GM18873 (cell line): ENCODE measurements around the gene MDP1.
"Not testable (repeated sequence)": the region's sequence is repeated elsewhere in the genome, so short reads cannot be mapped to it uniquely, and the experiment has no call there.

Source experiments
- ATAC-seq: cut with Tn5 transposase; IDR thresholded peaks from one replicate; pipeline ENCODE4 v1.9.1; 2021; ENCODE audit warnings: mild to moderate bottlenecking, moderate library complexity, moderate number of reproducible peaks; ENCODE audit not compliant: unreplicated experiment, low FRiP score

MDP1 gene

DNA sequence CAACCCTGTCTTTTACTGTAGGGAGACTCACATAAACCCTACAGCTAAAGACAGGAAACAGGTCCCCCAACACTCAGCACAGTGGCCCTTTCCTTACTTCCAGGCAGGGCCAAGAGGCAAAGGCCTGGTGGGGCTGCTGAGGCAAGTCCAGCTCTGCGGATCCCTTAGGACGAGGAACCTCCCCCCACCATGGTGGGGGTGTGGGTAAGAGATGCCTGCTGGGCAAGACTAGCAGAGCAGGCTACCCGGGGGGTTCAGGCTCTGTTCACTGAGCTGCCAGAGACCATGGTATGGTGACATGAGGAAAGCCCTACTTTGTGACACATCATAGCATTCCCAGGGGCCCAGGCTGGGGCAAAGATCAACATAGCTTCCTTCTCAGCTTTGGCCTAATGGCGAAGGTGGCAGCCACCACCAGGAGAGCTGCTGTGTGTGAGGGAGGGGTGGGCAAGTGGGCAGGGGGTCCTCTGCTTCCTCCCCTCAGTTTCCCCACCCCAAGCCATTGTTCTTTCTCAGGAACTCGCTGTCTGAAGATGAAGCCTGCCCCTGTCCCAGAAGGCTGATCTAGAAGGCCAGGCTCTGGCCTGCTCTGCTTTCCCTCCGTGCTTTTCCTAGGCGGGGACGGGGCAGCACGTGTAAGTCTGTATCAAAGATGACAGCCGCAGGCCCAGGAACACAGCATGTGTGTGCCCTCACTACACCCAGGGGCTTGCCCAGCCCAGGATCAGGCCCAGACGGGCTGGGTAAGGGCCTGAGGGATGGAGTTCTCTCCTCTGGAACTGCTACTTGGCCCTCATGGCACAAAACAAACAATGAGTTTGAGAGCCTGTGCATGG, 36.6 kb upstream of the MDP1 start:
- ATAC-seq, result no peak

DNA sequence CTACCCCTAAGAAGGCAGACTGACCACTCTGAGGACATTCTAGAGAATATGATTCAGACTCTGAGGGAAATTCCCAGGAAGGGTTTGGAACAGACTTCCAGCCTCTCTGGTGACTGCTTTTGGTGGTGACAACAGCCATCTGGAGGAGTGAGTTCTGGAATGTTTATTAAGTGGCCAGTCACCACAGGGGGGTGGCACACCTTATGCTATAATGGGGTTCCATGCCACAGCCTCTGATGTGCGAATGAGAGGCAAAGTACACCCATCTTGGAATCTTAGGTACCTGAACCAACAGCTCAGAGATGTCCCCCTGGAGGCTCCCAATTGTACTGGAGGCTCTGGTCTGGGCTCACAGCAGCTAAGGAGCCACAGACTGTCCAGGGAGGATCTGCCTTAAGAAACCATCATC, 36.0 kb upstream of the MDP1 start:
- ATAC-seq, result no peak

DNA sequence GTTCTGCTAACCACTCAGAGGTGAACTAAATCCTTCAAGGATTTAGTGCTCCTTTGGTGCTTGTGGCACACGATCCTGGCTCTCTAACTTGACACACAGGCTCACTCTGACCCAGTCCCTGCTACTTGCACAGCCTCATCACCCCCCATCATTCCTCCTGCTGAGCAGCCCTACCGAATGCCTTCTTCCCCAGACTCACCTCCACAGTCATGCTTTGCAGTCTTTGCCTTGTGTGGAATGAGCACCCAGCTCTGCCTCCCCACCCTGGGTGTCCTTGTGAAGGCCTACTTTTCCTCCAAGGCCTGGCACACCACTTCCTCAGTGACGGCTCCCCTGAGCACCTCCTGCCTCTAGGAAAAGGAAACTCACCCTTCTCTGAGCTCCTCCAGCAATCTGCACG, 34.5 kb upstream of the MDP1 start:
- no peak for ATAC-seq

DNA sequence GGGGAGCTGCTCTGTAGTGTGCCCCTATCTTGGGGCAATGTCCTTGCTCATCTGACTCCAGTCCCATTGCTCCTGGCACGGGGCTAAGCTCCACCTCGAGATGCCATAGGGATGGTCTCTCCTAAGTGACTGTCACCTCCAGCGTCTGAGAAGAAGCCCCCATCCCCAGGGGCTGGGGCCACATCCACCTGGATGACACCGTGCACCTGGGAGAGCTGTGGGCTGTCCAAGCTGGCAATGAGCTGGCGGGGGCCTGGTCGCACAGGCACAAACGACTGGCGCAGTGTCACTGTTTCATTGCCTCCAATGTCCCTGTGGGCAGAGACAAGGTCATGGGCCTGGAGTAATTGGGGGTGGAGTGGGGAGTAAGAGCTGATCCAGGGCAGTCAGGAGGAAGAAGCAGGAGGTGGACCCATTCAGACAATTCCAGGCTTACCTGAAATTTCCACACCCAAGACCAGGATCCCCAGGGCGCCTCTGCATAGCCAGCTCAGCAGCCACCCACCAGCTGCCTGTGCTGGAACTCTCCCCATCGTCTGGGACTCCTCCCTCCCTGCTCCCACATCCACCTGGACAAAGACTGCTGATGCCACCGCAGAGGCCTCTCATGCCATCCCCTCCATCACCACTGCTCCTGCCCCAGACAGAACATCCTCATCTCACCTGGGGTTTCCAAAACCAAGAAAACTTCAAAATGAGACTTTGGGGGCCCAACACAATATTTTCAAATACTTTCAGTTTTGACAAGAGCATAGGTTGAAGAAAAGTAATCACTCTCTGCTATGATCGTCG, 33.6 kb upstream of the MDP1 start:
- no peak for ATAC-seq

DNA sequence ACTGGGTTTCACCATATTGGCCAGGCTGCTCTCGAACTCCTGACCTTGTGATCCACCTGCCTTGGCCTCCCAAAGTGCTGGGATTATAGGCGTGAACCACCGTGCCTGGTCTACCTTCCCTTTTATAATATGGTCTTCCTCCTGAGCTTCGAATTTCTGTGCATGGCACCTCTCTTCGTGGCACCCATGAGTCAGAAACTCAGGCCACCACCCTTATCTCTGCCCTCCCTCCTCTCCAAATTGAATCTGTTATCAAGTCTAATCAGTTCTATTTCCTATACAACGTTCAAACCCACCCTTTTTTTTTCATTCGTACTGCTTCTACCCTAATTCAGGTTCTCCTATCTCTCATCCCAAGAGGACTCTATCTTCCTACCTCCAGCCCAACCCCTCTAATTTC, 31.6 kb upstream of the MDP1 start:
- ATAC-seq, result no peak

DNA sequence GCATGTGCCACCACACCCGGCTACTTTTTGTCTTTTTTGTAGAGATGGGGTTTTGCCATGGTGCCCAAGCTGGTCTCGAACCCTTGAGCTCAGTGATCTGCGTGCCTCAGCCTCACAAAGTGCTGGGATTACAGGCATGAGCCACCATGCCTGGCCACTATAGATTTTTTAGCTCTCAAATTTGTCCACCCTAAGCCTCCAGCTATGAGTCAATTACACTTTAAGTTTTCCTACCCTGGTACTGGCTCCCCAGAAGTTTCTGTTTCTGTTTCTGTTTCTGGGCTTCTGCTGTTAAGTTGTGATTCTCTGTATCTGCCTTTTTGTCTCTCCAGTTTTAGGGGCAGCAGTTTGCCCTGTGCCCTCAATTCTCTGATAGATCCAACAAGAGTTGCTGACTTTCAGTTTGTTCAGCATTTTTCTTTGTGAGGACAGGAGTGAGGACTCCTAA, 30.9 kb upstream of the MDP1 start:
- no peak for ATAC-seq

DNA sequence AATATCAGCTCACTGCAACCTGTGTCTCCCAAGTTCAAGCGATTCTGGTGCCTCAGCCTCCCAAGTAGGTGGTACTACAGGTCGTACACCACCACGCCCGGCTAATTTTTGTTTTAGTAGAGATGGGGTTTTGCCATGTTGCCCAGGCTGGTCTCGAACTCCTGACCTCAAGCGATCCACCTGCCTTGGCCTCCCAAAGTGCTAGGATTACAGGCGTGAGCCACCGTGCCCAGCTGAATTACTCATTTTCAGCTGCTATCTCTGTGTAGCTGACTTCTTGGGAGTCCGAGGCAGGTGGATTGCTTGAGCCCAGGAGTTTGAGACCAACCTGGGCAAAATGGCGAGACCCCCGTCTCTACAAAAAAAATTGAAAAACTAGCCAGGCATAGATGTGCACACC, 29.5 kb upstream of the MDP1 start:
- ATAC-seq, result not testable (repeated sequence)

DNA sequence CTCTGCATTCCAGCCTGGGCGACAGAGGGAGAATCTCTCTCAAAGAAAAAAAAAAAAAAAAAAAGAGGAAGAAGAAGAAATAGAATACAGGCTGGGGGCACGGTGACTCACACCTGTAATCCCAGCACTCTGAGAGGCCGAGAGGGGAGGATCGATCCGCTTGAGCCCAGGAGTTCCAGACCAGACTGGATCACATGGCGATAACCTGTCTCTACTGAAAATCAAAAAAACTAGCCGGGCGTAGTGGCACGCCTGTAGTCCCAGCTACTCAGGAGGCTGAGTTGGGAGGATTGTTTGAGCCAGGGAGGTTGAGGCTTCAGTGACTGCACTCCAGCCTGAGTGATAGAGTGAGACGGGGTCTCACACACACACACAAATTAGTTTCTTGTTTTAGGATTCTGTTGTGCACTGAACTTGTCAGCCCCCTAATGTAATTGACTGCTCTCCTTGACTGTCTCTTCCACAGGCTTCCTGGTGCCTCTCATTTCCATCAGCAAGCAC, 27.5 kb upstream of the MDP1 start:
- no peak for ATAC-seq

DNA sequence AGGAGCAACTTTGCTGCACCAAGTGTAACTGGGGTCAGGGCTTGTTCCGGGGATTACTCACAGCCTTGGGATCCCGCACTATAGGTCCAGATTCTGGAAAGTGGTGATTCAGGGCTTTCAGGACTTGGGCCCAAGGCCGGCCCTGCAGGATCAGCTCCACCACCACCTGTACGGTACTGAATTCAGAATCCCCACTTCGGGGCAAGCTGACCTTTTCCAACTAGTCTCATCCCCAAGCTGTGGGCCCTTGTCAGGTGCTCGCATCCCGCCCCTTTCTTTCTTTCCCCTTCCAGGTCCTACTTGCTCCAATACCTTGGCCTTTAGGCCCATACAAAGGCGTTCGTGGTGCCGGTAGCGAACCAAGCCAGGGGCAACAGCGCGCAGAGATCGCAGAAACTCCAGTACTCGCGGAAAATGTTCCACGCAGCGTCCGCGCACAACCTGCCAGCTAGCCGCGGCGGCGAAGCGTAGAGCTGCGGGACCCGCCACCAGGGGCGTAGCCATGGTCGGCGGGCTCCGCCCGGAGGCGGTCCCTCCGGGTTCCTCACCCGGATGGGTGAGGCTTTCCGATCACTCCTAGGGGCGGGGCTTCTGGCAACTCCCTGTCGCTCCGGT, 26.1 kb upstream of the MDP1 start:
- peak; percentile 52 for ATAC-seq

DNA sequence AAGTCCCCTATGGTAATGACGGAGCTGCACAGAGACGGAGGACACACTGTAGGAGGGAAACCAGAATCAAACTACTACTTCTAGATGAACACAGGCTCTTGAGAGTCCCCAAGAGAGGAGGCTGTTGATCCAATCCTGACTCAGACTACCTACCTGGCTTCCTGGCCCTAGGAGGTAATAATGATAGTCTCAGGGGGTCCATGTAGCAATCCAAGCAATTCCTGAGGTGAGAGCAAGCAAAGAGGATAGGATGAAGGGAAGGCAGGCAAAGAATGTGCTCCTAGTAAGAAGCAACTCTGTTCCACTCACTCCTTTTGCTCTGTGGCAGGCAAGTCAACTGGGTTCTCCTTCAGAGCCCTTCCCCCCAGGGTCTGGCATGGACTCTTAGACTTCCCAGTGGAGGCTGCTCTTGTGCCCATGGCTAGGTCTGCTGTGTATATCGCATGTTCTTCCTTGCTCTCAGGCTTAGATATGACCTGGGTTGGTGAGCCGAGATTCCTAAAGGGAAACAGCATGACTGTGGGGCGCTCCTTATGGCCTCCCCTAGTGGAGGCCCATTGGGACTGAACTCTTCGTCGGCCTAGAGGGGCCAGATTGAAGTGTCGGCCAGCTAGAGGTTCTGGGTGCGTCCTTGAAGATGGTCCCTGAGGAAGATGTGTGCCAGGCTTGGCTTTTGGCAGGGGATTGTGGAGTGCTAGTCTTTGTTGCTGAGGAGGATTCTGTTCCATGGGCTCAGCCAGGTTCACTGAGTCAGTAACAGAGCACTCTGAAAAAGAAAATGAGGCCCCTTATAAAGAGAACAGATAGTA, 24.4 kb upstream of the MDP1 start:
- no peak for ATAC-seq

DNA sequence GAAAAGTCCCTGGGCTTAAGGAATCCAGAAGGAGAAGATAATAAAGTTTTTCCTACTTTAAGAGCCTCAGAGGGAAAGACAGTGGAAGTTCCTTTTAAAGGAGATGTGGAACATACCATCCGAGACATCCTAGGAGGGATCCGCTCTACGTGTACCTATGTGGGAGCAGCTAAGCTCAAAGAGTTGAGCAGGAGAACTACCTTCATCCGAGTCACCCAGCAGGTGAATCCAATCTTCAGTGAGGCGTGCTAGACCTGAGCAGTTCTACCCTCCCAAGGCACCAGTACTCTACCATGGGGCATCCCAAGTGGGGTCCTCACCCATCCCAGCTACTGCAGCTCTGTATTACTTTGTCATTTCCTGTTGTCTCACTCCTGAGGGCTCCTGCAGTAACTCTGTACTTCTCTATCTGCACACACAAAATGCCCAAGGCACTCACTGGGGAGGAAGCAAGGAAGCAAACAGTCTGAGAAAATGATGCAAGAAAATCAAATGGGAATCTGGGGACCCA, 22.7 kb upstream of the MDP1 start:
- no peak for ATAC-seq

DNA sequence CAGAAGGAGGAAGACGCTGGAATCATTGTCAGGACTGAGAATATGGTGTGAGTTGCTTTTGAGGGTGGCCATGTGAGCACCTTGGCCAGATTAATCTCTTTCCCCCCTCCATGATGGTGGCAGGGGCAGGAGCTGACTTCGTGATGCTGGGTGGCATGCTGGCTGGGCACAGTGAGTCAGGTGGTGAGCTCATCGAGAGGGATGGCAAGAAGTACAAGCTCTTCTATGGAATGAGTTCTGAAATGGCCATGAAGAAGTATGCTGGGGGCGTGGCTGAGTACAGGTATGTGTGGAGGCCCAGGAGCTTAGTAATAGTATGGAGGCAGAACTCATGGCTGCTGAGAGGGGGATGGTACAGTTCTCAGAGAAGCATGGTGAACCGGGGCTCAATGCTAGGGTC, 22.3 kb upstream of the MDP1 start:
- ATAC-seq, result no peak

DNA sequence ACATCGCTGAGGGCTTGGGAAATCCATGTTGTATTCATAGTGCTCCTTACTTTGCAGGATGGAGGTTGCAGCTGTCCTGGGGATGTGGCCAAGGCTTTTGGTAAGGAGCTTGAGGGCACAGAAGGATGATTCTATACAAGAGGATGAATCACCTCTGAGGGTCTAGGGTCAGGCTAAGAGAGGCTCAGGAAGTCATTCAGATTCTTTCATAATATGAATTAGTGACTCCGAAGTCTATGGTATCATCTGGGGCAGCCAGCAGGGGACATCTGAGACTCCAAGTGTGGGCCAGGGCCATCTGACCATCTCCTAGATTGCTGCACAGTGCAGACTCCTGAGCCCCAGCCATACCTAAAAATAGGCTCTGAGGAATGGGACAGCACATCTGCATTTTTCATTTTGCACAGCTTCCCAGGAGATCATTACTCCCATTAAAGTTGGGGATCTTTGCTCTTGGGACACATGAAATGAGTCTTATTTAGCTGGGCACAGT, 21.6 kb upstream of the MDP1 start:
- no peak for ATAC-seq

DNA sequence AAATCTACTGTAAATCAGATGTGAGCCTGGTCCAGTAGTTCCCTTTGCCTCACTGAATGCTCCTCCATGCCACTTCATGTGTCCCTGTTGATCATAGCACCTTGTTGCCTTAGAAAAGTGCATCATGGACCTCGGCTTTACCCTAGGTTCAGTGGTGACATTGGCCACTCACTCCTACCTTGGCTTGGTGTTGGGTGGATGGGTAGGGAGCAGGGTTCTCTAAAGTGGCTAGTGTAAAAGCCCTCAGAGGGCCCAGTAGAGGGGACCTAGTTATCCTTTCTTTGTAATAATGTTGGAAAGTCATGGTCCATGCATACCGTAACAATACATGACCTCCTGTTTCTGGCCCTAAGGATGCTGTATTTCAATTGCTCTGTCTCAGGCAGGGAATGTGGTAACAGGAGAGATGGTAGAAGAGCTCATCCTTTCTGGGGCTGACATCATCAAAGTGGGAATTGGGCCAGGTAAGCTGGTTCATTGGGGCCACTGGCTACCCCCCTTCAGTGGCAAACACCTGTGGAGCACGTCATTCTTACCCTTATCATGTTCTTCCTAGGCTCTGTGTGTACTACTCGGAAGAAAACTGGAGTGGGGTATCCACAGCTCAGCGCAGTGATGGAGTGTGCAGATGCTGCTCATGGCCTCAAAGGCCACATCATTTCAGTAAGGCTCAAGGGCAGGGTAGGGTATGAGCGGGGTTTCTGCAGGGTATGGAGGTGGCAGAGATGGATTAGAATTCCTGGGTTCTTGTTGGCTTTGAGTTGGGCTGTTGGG, 21.0 kb upstream of the MDP1 start:
- no peak for ATAC-seq

DNA sequence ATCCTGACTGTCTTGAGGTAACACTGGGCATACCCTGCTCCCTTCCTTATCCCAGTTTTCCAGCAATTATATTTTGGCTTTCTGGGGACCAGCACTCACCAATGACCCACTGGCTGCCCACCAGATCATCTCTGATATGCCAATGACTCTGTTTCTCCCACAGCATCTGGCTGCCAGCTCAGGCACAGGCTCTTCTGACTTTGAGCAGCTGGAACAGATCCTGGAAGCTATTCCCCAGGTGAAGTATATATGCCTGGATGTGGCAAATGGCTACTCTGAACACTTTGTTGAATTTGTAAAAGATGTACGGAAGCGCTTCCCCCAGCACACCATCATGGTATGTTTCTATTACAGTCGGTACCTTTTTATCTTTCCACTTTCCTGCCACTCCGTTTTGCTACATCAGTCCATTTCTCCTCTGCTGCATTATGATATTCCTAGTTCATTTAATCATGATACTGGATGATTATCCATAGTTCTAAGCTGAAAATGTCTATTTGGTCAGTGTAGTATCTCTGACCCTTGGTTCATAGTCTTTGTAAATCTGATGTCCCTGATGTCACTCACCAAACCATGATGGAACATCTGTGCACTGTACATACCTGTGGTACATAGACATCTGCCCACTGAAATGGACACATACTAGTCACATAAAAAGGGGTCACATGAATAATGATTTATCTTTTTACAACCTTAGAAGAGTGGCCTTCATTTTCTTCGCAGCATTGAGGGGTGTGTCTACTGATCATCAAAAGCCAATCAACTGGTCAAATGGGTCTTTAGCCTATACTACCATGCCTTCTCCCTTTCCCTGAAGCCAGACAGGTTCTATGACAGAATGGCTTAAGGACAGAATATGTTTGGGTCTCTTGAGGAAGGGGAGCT, 20.2 kb upstream of the MDP1 start:
- no peak for ATAC-seq

DNA sequence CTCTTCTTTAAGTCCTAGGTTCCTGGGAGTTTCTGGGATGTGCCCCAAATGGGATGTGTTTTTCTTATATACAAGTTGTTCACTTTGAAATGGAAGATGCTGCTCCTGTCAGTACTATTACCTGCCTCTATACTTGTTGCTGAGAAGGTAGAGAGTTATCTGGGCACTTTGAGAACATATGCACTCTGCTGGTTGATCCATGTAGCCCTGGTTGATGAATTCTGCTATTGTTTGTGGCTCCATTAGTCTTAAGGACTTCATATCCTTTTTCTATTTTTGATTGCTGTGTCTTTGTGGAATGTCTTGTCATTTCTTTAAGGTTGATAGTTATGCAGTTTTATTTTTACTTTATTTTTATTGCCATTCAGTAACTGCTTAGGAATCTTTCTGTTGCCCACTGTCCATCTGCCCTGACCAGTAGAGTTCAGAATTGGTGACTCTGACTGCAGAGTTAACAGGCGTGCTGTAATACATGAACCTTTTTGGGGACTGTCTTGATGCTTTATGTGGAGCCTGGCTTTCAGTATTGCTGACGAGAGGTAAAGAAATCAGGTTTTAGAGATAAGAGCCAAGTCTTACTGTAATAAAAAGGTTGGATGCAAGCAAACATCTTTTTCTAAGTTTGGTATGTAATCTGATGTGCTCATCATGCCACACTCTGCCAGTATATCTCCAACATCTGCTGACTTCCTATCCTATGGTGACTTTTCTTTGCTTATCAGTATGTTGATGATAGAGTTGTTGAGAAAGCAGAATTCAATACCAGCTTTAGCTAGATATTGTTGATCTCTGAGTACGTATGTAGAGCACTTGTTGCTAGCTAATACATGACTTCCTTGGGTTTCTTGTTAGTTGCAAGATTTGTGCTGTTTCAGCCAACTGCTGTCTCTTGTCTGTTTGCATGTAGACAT, 18.5 kb upstream of the MDP1 start:
- no peak for ATAC-seq

DNA sequence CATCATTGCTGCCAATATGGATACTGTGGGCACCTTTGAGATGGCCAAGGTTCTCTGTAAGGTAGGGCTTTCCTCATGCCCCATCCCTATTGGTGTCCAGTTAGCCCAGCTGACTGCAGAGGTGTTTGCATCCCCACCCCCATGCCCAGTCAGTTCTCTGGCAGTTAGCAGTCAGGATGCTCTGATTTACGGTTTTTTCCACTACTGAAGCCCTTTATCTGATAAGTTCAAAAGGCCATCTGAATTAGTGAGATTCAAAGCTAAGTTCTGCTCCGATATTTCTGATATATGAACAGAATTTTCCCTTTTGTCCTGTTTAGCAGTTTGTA, 17.6 kb upstream of the MDP1 start:
- no peak for ATAC-seq
